GM12865 (cell line): ENCODE measurements around the gene LRRIQ4.

Experiments
- DNase-seq: peaks from one replicate; pipeline ENCODE4 v3.0.0; 2010; ENCODE audit warnings: low read depth
- H3K4me3 ChIP-seq: 2 replicates; pipeline ENCODE4 v1.5.1; 2011; ENCODE audit warnings: mild to moderate bottlenecking, low read depth, low read length, control low read depth
- CTCF ChIP-seq: IDR thresholded peaks from 2 replicates; pipeline ENCODE4 v1.5.1; 2011; ENCODE audit warnings: low read length, control low read depth, low read depth, inconsistent platforms; ENCODE audit not compliant: insufficient read depth; ENCODE audit errors: missing control alignments

The LRRIQ4 gene

GRCh38 chr3:169812332-169813235 is at the start of gene LRRIQ4, which contains the start of gene LRRC34:
Gene LRRIQ4, plus strand, starts transcription at chr3:169812870. Its CDS starts 9,052 bp downstream, at chr3:169821922.
Gene LRRC34, minus strand, starts transcription at chr3:169812904. Its CDS starts 356 bp downstream, at chr3:169812548.
- DNase-seq: peak; percentile 94
- no peak for TF ChIP-seq CTCF
- peak within 1 kb of the TSS; percentile 72 for H3K4me3 ChIP-seq

GRCh38 chr3:169764312-169764881 is 48.3 kb upstream of the LRRIQ4 start:
- TF ChIP-seq CTCF: no peak
- peak overlapping the region; percentile 74 for H3K4me3 ChIP-seq
- DNase-seq: peak; percentile 81

GRCh38 chr3:169764882-169765612 is 47.6 kb upstream of the LRRIQ4 start, which contains the start of gene TERC:
Gene TERC, minus strand, starts transcription at chr3:169765060.
- peak; percentile 94 for DNase-seq
- peak within 1 kb of the TSS; percentile 74 for H3K4me3 ChIP-seq
- TF ChIP-seq CTCF: no peak

GRCh38 chr3:169769287-169770181 is 43.1 kb upstream of the LRRIQ4 start, which contains the start of gene ACTRT3:
Gene ACTRT3, minus strand, starts transcription at chr3:169769561. Its CDS starts 41 bp downstream, at chr3:169769520.
- H3K4me3 ChIP-seq: peak within 1 kb of the TSS; percentile 70
- DNase-seq: peak; percentile 81
- TF ChIP-seq CTCF: no peak

- peak overlapping the region; percentile 80 for H3K4me3 ChIP-seq
- peak; percentile 86 for DNase-seq
- no peak for TF ChIP-seq CTCF
Observed at GRCh38 chr3:169771497-169772304, 41.0 kb upstream of the LRRIQ4 start.
